ENCODE results near the gene ACOX3. TPM values are rescaled to one million over a fixed set of nuclear protein-coding genes. Genes with fewer than 3 reads are reported as not detected.

Gene ACOX3
- total and polyA plus RNA-seq, 9 of the 15 experiments (the other 6 are each of a cell fraction or from before 2014, with no cell fraction given), result 0.68 to 7.3 (median 3.7) TPM

DNA sequence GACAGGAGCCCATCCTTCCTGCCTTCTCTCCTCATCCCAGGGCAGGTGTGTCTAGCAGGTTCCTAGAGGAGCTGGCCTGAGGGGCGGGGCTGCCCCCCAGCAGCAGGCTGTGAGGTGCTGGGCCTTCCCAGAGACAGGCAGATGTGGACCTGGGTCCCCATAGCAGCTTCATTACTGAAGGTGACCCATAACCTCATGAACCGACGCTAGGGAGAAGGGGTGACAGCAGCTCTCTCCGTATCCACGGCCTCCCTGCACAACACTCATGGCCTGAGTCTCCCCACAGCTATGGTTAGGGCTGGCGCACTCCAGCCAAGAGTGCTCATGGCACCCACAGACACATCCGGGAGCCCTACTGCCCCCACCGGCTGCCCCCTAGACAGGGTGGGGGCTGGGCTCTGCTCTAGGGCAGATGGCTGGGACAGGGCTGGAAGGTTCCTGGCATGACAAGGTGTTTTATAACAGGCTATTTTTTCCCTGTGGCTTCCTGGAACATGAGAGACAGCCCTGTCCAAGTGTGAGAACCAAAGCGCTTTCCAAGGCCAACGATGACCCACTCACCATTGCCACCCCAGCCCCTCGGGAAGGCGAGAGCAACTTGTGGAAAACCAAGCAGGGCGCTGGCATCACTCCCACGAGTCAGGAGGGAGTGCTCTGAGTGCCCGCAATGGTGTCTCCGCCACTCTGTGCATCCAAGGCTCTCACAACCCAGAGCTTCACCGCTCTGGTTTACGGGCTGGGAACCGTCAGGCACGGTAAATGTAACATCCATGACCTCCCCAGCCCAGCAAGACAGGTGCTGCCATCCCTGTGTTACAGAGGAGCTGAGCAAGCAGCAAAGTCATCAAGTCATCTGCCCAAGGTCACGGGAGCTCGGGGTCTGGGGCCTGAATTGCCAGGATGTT is 59.8 kb downstream of the ACOX3 start (continued):
- TF ChIP-seq SFPQ (IDR thresholded peaks at IDR 0.05; ENCODE audit: low read depth, low read length) (no peak), UBTF (IDR thresholded peaks at IDR 0.05; ENCODE audit: borderline replicate concordance in 1 of 2, low read depth in 2 of 2, low read length in 2 of 2) (no peak), HMG20B (CRISPR knock-in tag; IDR thresholded peaks at IDR 0.05) (no peak), CCAR2 (IDR thresholded peaks at IDR 0.05; ENCODE audit: low read depth, low read length) (no peak), ZNF79 (CRISPR knock-in tag; IDR thresholded peaks at IDR 0.05; ENCODE audit: low read depth) (no peak), KAT7 (CRISPR knock-in tag; IDR thresholded peaks at IDR 0.05; ENCODE audit: borderline replicate concordance) (no peak)

Data from K562 (cell line).